Heart right ventricle (tissue), 16 donors: ENCODE results near the gene VAPB. TPM values are rescaled to one million over a fixed set of nuclear protein-coding genes. Genes with fewer than 3 reads are reported as not detected.

Experiments
- ATAC-seq, 8 donors: fragments of 200-7000 bp; cut with Tn5 transposase; one replicate each; pipeline ENCODE4 v1.9.1; 2020; ENCODE audit warnings: mild to moderate bottlenecking in 8 of 8, moderate library complexity in 8 of 8, moderate number of reproducible peaks in 1 of 8
- DNase-seq, 2 donors: peaks; one replicate each; pipeline ENCODE4 v3.0.0-alpha.2; 2020
- H3K27ac ChIP-seq, 10 donors: fragments of 200-600 bp; sonication (generic) in 2 of 10; one replicate each; pipeline versions ENCODE4 v1.5.0 to v1.8.0; 2020 to 2022; ENCODE audit warnings: mild to moderate bottlenecking in 3 of 10
- H3K27me3 ChIP-seq, 7 donors: fragments of 200-600 bp; one replicate each; pipeline ENCODE4 v1.8.0; 2021 to 2022; ENCODE audit warnings: mild to moderate bottlenecking in 2 of 7
- H3K36me3 ChIP-seq, 9 donors: fragments of 200-600 bp; sonication (generic) in 1 of 9; one replicate each; pipeline versions ENCODE4 v1.5.0 to v1.8.0; 2020 to 2022; ENCODE audit warnings: mild to moderate bottlenecking in 2 of 9
- H3K4me1 ChIP-seq, 9 donors: fragments of 200-600 bp; sonication (generic) in 1 of 9; one replicate each; pipeline versions ENCODE4 v1.5.0 to v1.8.0; 2020 to 2022; ENCODE audit warnings: mild to moderate bottlenecking in 4 of 9
- H3K4me3 ChIP-seq, 10 donors: fragments of 200-600 bp; sonication (generic) in 2 of 10; one replicate each; pipeline versions ENCODE4 v1.5.0 to v1.8.0; 2020 to 2022; ENCODE audit warnings: mild to moderate bottlenecking in 7 of 10, moderate library complexity in 2 of 10
- H3K9me3 ChIP-seq, 11 donors: fragments of 200-600 bp in 10 of 11; sonication (generic) in 2 of 11; one replicate each; pipeline versions ENCODE4 v1.5.0 to v1.8.0; 2013 to 2022; ENCODE audit warnings: mild to moderate bottlenecking in 2 of 11, control low read depth in 1 of 11, moderate library complexity in 1 of 11
- CTCF ChIP-seq, 9 donors: fragments of 200-600 bp; sonication (generic) in 2 of 9; IDR thresholded peaks; one replicate each; pipeline versions ENCODE4 v1.5.0 to v1.8.0; 2021 to 2022; ENCODE audit warnings: antibody characterized with exemption in 9 of 9, mild to moderate bottlenecking in 5 of 9, moderate library complexity in 1 of 9
- WGBS, 2 donors: extraction: QIAGEN DNeasy Blood & Tissue Kit; methylation state at CpG; one replicate each; pipeline ENCODE4 v1.1.7; 2013; ENCODE audit warnings: inconsistent platforms in 1 of 2; 5-methylcytosine and 5-hydroxymethylcytosine counted together
- intact Hi-C, 10 donors: fragments of 100-400 bp; cut with DNase I; formaldehyde crosslinking; loops; one replicate each; pipeline versions ENCODE4 v1.11.1 to v1.14.2; 2022
- polyA plus RNA-seq, 2 donors: library from polyadenylated mRNA; stranded (reverse); fragments of 200-250 nt; gene quantifications; one replicate each; pipeline ENCODE4 v1.2.3, GENCODE V29; 2013
- total RNA-seq, 10 donors: library from RNA; stranded (reverse); fragmentation: NEBNext Ultra II Directional in 3 of 10; extraction: Animal tissue kit (Norgen Biotek cat#: 25700) in 3 of 10; gene quantifications; one replicate each; pipeline versions ENCODE4 v1.2.1 to v1.2.4, GENCODE V29; 2021 to 2023
- donor health status: Arrhythmogenic right ventricular cardiomyopathy.
- donor health status: ischemic (EF 13 %, LVEDD 7.1; RV severe dilation, severe dysfunction).
- donor health status: healthy with polysubstance abuse.
- donor health status: DM: no; HTN: yes; CAD: no.
- donor health status: DM: no; HTN: no; CAD: no.
- donor health status: ischemic (EF 25% LVEDD 6.9; RV normal size, moderate dysfunction).
- donor health status: ischemic (EF 25% LVEDD 5.7; RV mildly dilated, moderate dysfunction).
- donor health status: healthy.
- donor health status: DM: yes; HTN: yes; CAD: no.
- donor health status: Ischemic cardiomyopathy.
- donor health status: ischemic (EF 35%, LVEDD 5.7; RV mildly dilated, moderate dysfunction).
- donor health status: nonischemic (EF 11% LVEDD 7.7; RV severe dilation, severe dysfunction).
- donor health status: DM: yes; HTN: yes; CAD: no.
- donor health status: PGD.
- donor health status: ischemic (EF 29% LVEDD 5.4; RV normal size, mild dysfunction).
- donor health status: nonischemic (EF 23%, LVEDD 6.1; RV moderate dilation, normal function).

VAPB gene
- total and polyA plus RNA-seq, 12 donors = 20.8 to 89.9 (median 69.8) TPM

GRCh38 chr20:58472273-58473018, 83.4 kb downstream of the VAPB start:
- H3K36me3 ChIP-seq = no peaks in the 10 kb centered on the region
- peaks cover 0 to 3% (median 0%) of the 10 kb centered on the region in 7 donors for H3K27me3 ChIP-seq
- intact Hi-C loops = no loop called here
- H3K4me3 ChIP-seq = no peak overlapping the region
- ATAC-seq (no peak), DNase-seq (no peak)
- no peak overlapping the region for H3K27ac ChIP-seq
- peaks cover 0 to 11% (median 0%) of the 10 kb centered on the region in 11 donors for H3K9me3 ChIP-seq
- peaks cover 0 to 17% (median 6%) of the 10 kb centered on the region in 9 donors for H3K4me1 ChIP-seq
- no peak for TF ChIP-seq CTCF (IDR thresholded peaks at IDR 0.05)
- 89 to 91% methylated on average over 20 of the region's 20 CpGs for WGBS, 2 donors

GRCh38 chr20:58473453-58474425, 84.7 kb downstream of the VAPB start:
- no peak for TF ChIP-seq CTCF (IDR thresholded peaks at IDR 0.05)
- intact Hi-C loops = no loop called here
- WGBS, 2 donors = 88 to 90% methylated on average over 13 of the region's 13 CpGs

GRCh38 chr20:58475466-58475865, 86.4 kb downstream of the VAPB start:
- intact Hi-C loops = no loop called here
- Histone ChIP-seq H3K9me3 (peaks cover 0 to 30% (median 13%) of the 10 kb centered on the region in 11 donors), H3K27ac (no peak overlapping the region), H3K27me3 (no peaks in the 10 kb centered on the region), H3K4me3 (no peak overlapping the region), H3K36me3 (no peaks in the 10 kb centered on the region), H3K4me1 (peaks cover 0 to 18% (median 6%) of the 10 kb centered on the region in 9 donors)
- no peak for DNase-seq
- no peak for ATAC-seq
- TF ChIP-seq CTCF (IDR thresholded peaks at IDR 0.05) = no peak
- WGBS, 2 donors = 92 to 93% methylated on average over 10 of the region's 10 CpGs

More at GRCh38 chr20:58473453-58474425, 84.7 kb downstream of the VAPB start:
- H3K27ac ChIP-seq = no peak overlapping the region
- no peaks in the 10 kb centered on the region for H3K36me3 ChIP-seq
- peaks cover 0 to 24% (median 12%) of the 10 kb centered on the region in 11 donors for H3K9me3 ChIP-seq
- H3K27me3 ChIP-seq = no peaks in the 10 kb centered on the region
- peaks cover 0 to 17% (median 6%) of the 10 kb centered on the region in 9 donors for H3K4me1 ChIP-seq
- ATAC-seq = no peak
- no peak for DNase-seq
- no peak overlapping the region for H3K4me3 ChIP-seq

- intact Hi-C loops = no loop called here
- H3K27ac ChIP-seq = no peak overlapping the region
- H3K27me3 ChIP-seq = peaks cover 0 to 6% (median 0%) of the 10 kb centered on the region in 7 donors
- WGBS, 2 donors = 77 to 80% methylated on average over 3 of the region's 3 CpGs
- H3K9me3 ChIP-seq = peaks cover 0 to 36% (median 13%) of the 10 kb centered on the region in 11 donors
- TF ChIP-seq CTCF (IDR thresholded peaks at IDR 0.05) = no peak
- no peak overlapping the region for H3K4me3 ChIP-seq
- ATAC-seq (no peak), DNase-seq (no peak)
- H3K36me3 ChIP-seq = no peaks in the 10 kb centered on the region
- peaks cover 0 to 8% (median 0%) of the 10 kb centered on the region in 9 donors for H3K4me1 ChIP-seq
Measured at GRCh38 chr20:58478141-58478805, 89.2 kb downstream of the VAPB start.
